ENCODE data around the gene WDR55. TPM values are rescaled to one million over a fixed set of nuclear protein-coding genes. Genes with fewer than 3 reads are reported as not detected.

Gene WDR55
- total and polyA plus RNA-seq, 10 of the 15 experiments (the other 5 are each of a cell fraction or from before 2014, with no cell fraction given): 3.4 to 27.8 (median 20.3) TPM

- TF ChIP-seq ZSCAN29 (IDR thresholded peaks at IDR 0.05) (no peak), EP300 (IDR thresholded peaks at IDR 0.05; ENCODE audit: borderline replicate concordance in 1 of 2, control insufficient read depth in 1 of 2, low read depth in 2 of 2, low read length in 2 of 2) (no peak), RAD21 (IDR thresholded peaks at IDR 0.05; ENCODE audit: insufficient read depth, low read depth, low read length) (no peak), STAT1 (conservative IDR thresholded peaks at IDR 0.05) (0 out of 2 replicates have a peak, but pooled peaks have one; percentile 19), PRDM15 (CRISPR knock-in tag; IDR thresholded peaks at IDR 0.05) (no peak), TCF7 (IDR thresholded peaks at IDR 0.05; ENCODE audit: borderline replicate concordance) (no peak), FOXK2 (IDR thresholded peaks at IDR 0.05) (peak; percentile 20; the same call in 1 of the 2 replicates), MXI1 (IDR thresholded peaks at IDR 0.05; ENCODE audit: low read depth, low read length) (peak; percentile 70; the same call in 1 of the 2 replicates), CUX1 (IDR thresholded peaks at IDR 0.05; ENCODE audit: insufficient replicate concordance, low read depth, low read length) (no peak), NFYB (IDR thresholded peaks at IDR 0.05; ENCODE audit: insufficient read depth, low read depth, low read length) (no peak), YBX1 (IDR thresholded peaks at IDR 0.05) (no peak), GATAD2B (conservative IDR thresholded peaks at IDR 0.05; ENCODE audit: low read depth) (peak; percentile 80; the same call in 1 of the 2 replicates), CTCF (IDR thresholded peaks at IDR 0.05 in 2 of 3, conservative IDR thresholded peaks at IDR 0.05 in 1 of 3; ENCODE audit: control insufficient read depth in 2 of 3, extremely low read depth in 1 of 3, insufficient read depth in 1 of 3, low read depth in 3 of 3, low read length in 3 of 3) (no peak), SIX5 (IDR thresholded peaks at IDR 0.05; ENCODE audit: low read depth, low read length, severe bottlenecking) (peak; percentile 49), ATF3 (IDR thresholded peaks at IDR 0.05; ENCODE audit: borderline replicate concordance, extremely low read depth, low read depth, low read length) (no peak), ASH2L (IDR thresholded peaks at IDR 0.05; ENCODE audit: borderline replicate concordance, low read depth) (no peak)
Observed at GRCh38 chr5:140690941-140691924, 26.5 kb downstream of the WDR55 start, which contains the start of the genes HARS1 and HARS2 (continued).

All from GM12878 (cell line).